Stomach (tissue), 4 donors: ENCODE results near the gene OR10X1.

Experiments
- POLR2A ChIP-seq, 4 donors: fragments of 450-650 bp; IDR thresholded peaks; one replicate each; pipeline ENCODE4 v1.6.1; 2016; ENCODE audit warnings: antibody characterized with exemption in 4 of 4, control low read depth in 2 of 4, mild to moderate bottlenecking in 1 of 4, moderate library complexity in 1 of 4
- TF ChIP-seq, protein P1 (sequence below), 7 experiments: fragments of 450-650 bp in 4 of 7; fragments of 200-600 bp in 3 of 7; sonication (generic) in 3 of 7; IDR thresholded peaks; one replicate each; pipeline ENCODE4 v1.5.1; 2016 to 2019; ENCODE audit warnings: antibody characterized with exemption in 7 of 7, control low read depth in 2 of 7, mild to moderate bottlenecking in 1 of 7

DNA sequence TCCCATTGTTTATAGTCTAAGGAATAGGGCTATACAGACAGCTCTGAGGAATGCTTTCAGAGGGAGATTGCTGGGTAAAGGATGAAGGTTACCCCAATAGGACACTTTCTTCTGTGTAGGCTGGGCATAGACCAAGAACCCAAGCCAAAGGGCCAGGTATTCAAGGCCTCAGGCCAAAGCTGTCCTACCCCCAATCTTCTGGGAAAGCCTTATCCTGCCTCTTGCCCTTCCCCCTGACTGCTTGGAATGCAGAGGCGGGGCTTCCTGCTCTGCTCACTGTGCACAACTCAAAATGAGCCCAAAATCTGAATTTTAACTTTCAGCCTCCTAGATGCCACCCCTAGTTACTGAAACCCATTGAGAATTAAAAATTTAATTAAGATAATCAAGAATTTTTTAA is 27.6 kb upstream of the OR10X1 start:
- TF ChIP-seq, protein P1, sequence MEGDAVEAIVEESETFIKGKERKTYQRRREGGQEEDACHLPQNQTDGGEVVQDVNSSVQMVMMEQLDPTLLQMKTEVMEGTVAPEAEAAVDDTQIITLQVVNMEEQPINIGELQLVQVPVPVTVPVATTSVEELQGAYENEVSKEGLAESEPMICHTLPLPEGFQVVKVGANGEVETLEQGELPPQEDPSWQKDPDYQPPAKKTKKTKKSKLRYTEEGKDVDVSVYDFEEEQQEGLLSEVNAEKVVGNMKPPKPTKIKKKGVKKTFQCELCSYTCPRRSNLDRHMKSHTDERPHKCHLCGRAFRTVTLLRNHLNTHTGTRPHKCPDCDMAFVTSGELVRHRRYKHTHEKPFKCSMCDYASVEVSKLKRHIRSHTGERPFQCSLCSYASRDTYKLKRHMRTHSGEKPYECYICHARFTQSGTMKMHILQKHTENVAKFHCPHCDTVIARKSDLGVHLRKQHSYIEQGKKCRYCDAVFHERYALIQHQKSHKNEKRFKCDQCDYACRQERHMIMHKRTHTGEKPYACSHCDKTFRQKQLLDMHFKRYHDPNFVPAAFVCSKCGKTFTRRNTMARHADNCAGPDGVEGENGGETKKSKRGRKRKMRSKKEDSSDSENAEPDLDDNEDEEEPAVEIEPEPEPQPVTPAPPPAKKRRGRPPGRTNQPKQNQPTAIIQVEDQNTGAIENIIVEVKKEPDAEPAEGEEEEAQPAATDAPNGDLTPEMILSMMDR (IDR thresholded peaks at IDR 0.05), result no peak
- TF ChIP-seq POLR2A (IDR thresholded peaks at IDR 0.05), result no peak
